Natural killer cell treated with Interleukin-12 subunit alpha and Interleukin-12 subunit beta and Interleukin-15 and Interleukin-18, amount 100 ng/mL, for 72 hours (primary cell): ENCODE results near the gene TLDC2. TPM values are rescaled to one million over a fixed set of nuclear protein-coding genes. Genes with fewer than 3 reads are reported as not detected.
"Not testable (repeated sequence)": the region's sequence is repeated elsewhere in the genome, so short reads cannot be mapped to it uniquely, and the experiment has no call there.

ENCODE experiments used
- ATAC-seq, 2 donors: fragments of 150-1000 bp; cut with Tn5 transposase in 1 of 2; sonication (Bioruptor Pico), chemical (Tn5 transposase) in 1 of 2; 2 replicates each; pipeline ENCODE4 v1.10.0; 2021
- DNase-seq: peaks from one replicate; pipeline ENCODE4 v3.0.0; 2022; ENCODE audit warnings: low spot score
- H3K27ac Mint-ChIP-seq, 2 donors: 1 replicate in 1 of 2; 2 replicates in 1 of 2; pipeline ENCODE4 v1.8.0; 2022; ENCODE audit warnings: mixed read lengths in 2 of 2, mild to moderate bottlenecking in 1 of 2, moderate library complexity in 1 of 2
- H3K27me3 Mint-ChIP-seq, 2 donors: 1 replicate in 1 of 2; 2 replicates in 1 of 2; pipeline ENCODE4 v1.8.0; 2022; ENCODE audit warnings: mixed read lengths in 2 of 2
- H3K36me3 Mint-ChIP-seq: one replicate; pipeline ENCODE4 v1.8.0; 2022; ENCODE audit warnings: mixed read lengths
- H3K4me1 Mint-ChIP-seq, 2 donors: 1 replicate in 1 of 2; 2 replicates in 1 of 2; pipeline ENCODE4 v1.8.0; 2022; ENCODE audit warnings: low read depth in 2 of 2, mixed read lengths in 2 of 2, mild to moderate bottlenecking in 1 of 2
- H3K4me3 Mint-ChIP-seq: one replicate; pipeline ENCODE4 v1.8.0; 2022; ENCODE audit warnings: mixed read lengths
- H3K9me3 Mint-ChIP-seq: 2 replicates; pipeline ENCODE4 v1.8.0; 2022; ENCODE audit warnings: mixed read lengths
- total RNA-seq, 2 donors: library from RNA; stranded (reverse); gene quantifications; one replicate each; pipeline ENCODE4 v1.2.3, GENCODE V29; 2022

TLDC2 gene
- total RNA-seq, 2 donors from 2014 or later, result 0.39 TPM; not detected in 1

DNA sequence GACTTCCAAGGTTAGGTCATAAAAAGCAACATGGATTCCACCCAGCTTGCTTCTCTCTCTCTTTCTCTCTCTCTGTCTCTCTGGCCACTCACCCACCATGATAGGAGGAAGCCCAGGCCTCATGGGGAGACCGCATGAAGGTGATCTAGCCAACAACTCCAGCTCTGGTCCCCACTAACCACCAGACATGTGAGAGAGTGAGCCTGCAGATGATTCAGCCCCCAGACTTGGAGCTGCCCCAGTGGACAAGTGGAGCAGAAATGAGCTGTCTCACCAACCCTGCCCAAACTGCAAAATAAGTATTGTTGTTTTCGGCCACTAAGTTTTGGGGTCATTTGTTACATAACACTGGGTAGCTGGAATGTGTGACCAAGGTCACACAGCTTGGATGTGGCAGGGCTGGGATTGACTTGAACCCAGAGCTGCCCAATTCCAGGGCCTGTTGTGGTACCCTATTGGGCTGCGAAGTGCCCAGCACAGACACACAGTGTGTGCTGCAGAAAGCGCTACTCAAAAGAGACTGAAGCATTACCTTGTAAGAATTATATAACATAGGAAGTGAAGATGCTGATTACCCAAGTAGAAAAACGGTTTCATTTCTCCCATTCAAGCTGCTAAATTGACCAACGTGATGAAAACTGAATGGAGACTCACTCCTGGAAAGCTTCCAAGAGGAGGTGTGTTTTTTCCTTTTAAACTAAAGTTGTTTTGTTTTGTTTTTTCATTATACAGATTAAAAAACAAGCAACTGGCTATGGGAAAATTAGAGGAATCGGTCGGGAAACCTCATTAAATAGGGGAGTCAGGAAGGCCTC is 9.1 kb upstream of the TLDC2 start:
- Mint-ChIP-seq H3K4me1 (peaks cover 6 to 8% of the 10 kb centered on the region in 2 donors), H3K9me3 (no peaks in the 10 kb centered on the region), H3K36me3 (no peaks in the 10 kb centered on the region), H3K27me3 (peaks cover 9 to 10% of the 10 kb centered on the region in 2 donors), H3K27ac (no peak overlapping the region), H3K4me3 (no peak overlapping the region)
- DNase-seq (no peak), ATAC-seq (no peak)

DNA sequence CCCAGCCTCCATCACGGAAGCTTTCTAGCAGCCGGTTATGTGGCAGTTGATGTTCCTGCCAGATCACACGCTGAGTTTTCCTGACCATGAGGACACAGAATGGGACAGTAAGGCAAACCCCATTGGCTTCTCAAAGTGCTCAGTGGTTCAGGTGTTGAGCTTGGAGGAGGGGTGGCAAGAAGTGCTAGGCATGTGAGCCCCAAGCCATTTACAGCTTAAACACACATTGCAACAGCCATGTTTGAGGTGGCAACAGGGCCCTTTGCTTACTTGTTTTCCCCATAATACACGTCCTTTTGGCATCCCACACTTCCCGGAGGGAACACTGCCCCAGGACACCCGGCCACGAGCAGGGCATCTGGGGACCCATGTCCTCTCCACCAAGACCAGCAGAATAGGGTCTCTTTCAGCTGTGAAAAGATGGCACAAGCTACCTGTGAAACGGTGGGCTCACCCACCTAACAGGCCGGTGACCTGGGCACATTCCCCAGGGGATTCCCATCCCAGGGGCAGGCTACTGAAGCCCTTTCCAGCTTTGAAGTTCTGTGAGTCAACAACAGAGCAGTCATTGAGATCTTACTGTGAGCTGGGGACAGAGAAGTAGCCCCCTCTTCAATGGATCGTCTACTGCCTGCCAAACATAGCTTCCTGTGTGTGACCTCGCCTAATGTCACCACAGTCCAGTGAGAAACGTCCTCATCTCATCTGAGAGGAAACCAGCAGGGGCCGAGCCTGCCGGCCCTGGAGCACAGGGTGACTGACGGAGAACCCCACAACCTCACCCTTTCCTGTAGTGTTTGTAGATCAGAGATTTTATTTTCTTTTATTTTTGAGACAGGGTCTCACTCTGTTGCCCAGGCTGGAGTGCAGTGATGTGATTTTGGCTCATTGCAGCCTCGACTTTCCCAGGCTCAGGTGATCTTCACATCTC is 4.0 kb upstream of the TLDC2 start:
- Mint-ChIP-seq H3K9me3 (no peaks in the 10 kb centered on the region), H3K27me3 (no peaks in the 10 kb centered on the region), H3K36me3 (no peaks in the 10 kb centered on the region), H3K4me3 (no peak overlapping the region), H3K27ac (no peak overlapping the region), H3K4me1 (peaks cover 0 to 10% of the 10 kb centered on the region in 2 donors)
- ATAC-seq (peak; percentile 46 to 50), DNase-seq (peak; percentile 41)

DNA sequence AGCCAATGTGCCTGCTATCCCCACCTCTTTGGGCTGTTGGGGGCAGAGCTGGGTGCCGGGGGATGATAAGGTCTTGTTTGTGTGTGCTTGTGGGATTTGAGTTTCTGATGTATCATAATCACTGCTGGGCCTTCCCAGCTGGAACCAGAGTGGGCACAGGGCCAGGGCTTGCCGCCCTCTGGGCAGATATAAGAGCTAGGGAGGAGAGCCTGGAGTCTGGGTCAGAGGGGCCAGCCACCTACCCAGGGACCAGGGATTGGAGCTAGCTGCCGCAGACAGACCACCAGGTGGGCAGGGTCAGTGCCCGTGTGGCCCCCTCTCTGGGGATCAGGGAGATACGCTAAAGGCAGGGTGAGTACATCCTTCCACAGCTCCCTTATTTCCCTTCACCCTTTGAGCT is 3.1 kb upstream of the TLDC2 start:
- ATAC-seq, result peak in 1 of 2 donors; percentile 29
- Mint-ChIP-seq H3K4me3 (no peak overlapping the region), H3K9me3 (no peaks in the 10 kb centered on the region), H3K4me1 (peaks cover 0 to 11% of the 10 kb centered on the region in 2 donors), H3K27ac (no peak overlapping the region), H3K27me3 (no peaks in the 10 kb centered on the region), H3K36me3 (no peaks in the 10 kb centered on the region)
- no peak for DNase-seq

DNA sequence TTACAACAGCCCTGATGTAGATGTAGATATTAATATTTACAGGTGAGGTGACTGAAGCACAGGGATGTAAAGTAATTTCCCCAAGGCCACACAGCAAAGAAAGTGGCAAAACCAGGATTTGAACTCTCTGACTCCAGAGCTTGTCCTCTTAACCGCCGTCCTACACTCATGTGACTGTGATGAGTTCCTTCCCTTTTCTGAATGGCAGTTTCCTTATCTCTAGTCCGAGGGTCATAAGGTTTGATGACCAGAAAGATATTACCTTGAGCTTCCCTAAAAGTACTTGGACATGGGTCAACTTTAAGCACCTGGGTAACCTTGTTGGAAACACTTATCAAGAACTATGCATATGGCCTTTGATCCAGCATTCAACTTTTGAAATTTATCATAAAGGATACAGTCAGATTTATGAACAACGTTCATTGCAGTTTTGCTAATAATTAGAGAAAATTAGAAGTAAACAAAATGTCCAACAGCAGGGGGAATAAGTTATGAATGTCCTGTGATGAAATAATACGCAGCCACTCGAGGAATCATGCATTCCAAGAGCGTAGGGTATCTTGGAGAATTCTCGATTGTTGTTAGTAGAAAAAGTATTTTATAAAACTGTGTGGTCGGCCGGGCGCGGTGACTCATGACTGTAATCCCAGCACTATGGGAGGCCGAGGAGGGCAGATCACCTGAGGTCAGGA is 2.3 kb upstream of the TLDC2 start:
- no peak overlapping the region for H3K4me3 Mint-ChIP-seq
- no peak overlapping the region for H3K27ac Mint-ChIP-seq
- no peaks in the 10 kb centered on the region for H3K9me3 Mint-ChIP-seq
- DNase-seq, result peak; percentile 35
- H3K36me3 Mint-ChIP-seq, result no peaks in the 10 kb centered on the region
- no peak for ATAC-seq
- peaks cover 0 to 11% of the 10 kb centered on the region in 2 donors for H3K4me1 Mint-ChIP-seq
- no peaks in the 10 kb centered on the region for H3K27me3 Mint-ChIP-seq

GRCh38 chr20:36875093-36875492 is 845 bp upstream of the TLDC2 start:
- peak overlapping the region in 1 of 2 donors; percentile 33 for H3K27ac Mint-ChIP-seq
- not testable (repeated sequence) for ATAC-seq, H3K36me3 Mint-ChIP-seq, H3K4me3 Mint-ChIP-seq, H3K27me3 Mint-ChIP-seq, H3K9me3 Mint-ChIP-seq, DNase-seq
- peaks cover 0 to 11% of the 10 kb centered on the region in 2 donors for H3K4me1 Mint-ChIP-seq

GRCh38 chr20:36876473-36876833 is 515 bp downstream of the TLDC2 start:
- H3K27me3 Mint-ChIP-seq, result no peaks in the 10 kb centered on the region
- no peak for ATAC-seq
- no peaks in the 10 kb centered on the region for H3K9me3 Mint-ChIP-seq
- peaks cover 0 to 11% of the 10 kb centered on the region in 2 donors for H3K4me1 Mint-ChIP-seq
- no peak for DNase-seq
- no peak overlapping the region for H3K27ac Mint-ChIP-seq
- no peaks in the 10 kb centered on the region for H3K36me3 Mint-ChIP-seq
- peak overlapping the region; percentile 0 for H3K4me3 Mint-ChIP-seq

DNA sequence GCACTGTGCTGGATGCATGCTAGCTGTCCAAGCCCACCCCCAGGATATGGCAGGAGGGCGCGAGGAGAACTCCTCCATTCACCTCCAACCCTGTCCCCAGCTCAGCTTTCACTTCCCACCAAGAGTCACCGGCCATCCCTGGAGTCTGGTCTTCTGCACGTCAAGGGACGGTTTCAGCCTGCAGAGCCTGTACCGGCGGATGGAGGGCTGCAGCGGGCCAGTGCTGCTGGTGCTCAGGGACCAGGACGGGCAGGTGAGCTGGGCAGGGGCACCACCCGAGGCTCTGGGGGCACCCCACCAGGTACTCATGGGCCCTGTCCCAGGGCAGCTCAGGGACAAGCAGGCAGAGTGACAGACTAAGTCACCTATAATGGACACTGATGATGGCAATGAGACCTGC is 3.0 kb downstream of the TLDC2 start:
- ATAC-seq (no peak), DNase-seq (no peak)
- no peaks in the 10 kb centered on the region for H3K36me3 Mint-ChIP-seq
- no peaks in the 10 kb centered on the region for H3K9me3 Mint-ChIP-seq
- no peak overlapping the region for H3K4me3 Mint-ChIP-seq
- H3K27ac Mint-ChIP-seq, result no peak overlapping the region
- peaks cover 3 to 11% of the 10 kb centered on the region in 2 donors for H3K4me1 Mint-ChIP-seq
- no peaks in the 10 kb centered on the region for H3K27me3 Mint-ChIP-seq

- Mint-ChIP-seq H3K36me3 (no peaks in the 10 kb centered on the region), H3K9me3 (no peaks in the 10 kb centered on the region), H3K4me1 (peaks cover 3 to 7% of the 10 kb centered on the region in 2 donors), H3K4me3 (no peak overlapping the region), H3K27me3 (no peaks in the 10 kb centered on the region), H3K27ac (no peak overlapping the region)
- ATAC-seq (no peak), DNase-seq (no peak)
Observed at GRCh38 chr20:36880741-36881250, 4.9 kb downstream of the TLDC2 start.

DNA sequence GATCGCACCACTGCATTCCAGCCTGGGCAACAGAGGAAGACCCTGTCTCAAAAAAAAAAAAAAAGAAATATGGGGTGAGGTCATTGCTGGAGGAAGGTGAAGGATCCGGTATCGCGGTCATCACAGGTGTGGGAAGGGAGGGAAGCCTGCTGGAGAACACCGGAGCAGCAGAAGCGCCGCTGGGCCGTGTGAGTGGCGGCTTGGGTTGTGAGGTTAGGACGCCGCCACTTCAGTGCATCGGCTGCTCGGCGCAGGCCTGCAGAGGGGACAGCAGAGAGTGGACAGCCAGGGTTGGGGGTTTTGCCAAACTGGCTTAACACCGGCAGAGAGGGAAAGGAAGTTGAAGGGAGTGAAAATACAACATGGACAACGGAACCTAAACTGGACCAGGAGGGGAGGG is 5.4 kb downstream of the TLDC2 start:
- no peak overlapping the region for H3K4me3 Mint-ChIP-seq
- H3K27ac Mint-ChIP-seq, result no peak overlapping the region
- peaks cover 3 to 6% of the 10 kb centered on the region in 2 donors for H3K4me1 Mint-ChIP-seq
- no peaks in the 10 kb centered on the region for H3K9me3 Mint-ChIP-seq
- ATAC-seq (no peak), DNase-seq (no peak)
- H3K27me3 Mint-ChIP-seq, result no peaks in the 10 kb centered on the region
- no peaks in the 10 kb centered on the region for H3K36me3 Mint-ChIP-seq

GRCh38 chr20:36881888-36882287 is 6.0 kb downstream of the TLDC2 start:
- H3K9me3 Mint-ChIP-seq, result no peaks in the 10 kb centered on the region
- no peaks in the 10 kb centered on the region for H3K36me3 Mint-ChIP-seq
- H3K4me1 Mint-ChIP-seq, result peaks cover 5 to 9% of the 10 kb centered on the region in 2 donors
- no peak overlapping the region for H3K4me3 Mint-ChIP-seq
- H3K27ac Mint-ChIP-seq, result no peak overlapping the region
- no peaks in the 10 kb centered on the region for H3K27me3 Mint-ChIP-seq
- ATAC-seq, result peak; percentile 34 to 61
- DNase-seq, result no peak

DNA sequence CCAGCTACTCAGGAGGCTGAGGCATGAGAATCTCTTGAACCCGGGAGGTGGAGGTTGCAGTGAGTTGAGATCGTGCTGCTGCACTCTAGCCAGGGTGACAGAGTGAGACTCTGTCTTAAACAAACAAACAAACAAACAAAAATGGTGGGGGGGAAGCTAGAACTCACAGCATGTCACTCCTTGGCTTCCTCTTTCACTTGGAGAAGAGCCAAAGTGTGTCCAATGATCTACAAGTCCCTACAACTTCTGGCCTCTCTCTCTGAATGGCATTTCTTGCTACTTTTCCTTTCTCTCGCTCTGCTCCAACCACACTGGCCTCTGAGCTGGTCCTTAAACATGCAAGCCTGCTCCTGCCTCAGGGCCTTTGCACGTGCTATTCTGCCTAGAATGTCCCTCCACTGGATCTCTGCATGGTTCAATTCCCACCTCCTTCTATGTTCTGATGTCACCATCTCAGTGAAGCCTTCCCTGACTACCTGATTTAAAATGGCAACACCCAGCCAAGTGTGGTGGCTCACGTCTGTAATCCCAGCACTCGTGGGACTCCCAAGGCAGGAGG is 8.1 kb downstream of the TLDC2 start:
- H3K27me3 Mint-ChIP-seq, result no peaks in the 10 kb centered on the region
- H3K9me3 Mint-ChIP-seq, result no peaks in the 10 kb centered on the region
- ATAC-seq, result no peak
- DNase-seq, result no peak
- H3K4me1 Mint-ChIP-seq, result peaks cover 6 to 16% of the 10 kb centered on the region in 2 donors
- H3K27ac Mint-ChIP-seq, result no peak overlapping the region
- no peaks in the 10 kb centered on the region for H3K36me3 Mint-ChIP-seq
- H3K4me3 Mint-ChIP-seq, result no peak overlapping the region

DNA sequence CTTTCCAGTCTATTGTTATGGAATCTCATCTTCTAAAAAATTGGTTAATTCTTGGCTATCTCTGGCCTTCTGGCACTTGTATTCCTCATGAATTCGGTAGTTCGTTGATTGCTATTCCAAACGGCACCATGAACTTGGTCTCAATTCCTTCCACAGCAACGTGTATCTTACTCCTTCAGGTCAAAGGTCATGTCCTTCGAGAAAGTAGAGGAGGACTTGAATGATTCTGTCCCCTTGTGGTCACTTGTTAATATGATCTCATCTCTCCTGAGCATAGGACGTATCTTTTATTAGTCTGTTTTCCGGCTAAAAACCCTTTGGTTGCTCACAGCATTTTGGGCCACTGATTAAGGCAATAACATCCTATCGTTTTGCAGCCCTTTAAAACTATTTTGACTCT is 9.4 kb downstream of the TLDC2 start:
- H3K4me3 Mint-ChIP-seq, result no peak overlapping the region
- no peaks in the 10 kb centered on the region for H3K9me3 Mint-ChIP-seq
- H3K27ac Mint-ChIP-seq, result no peak overlapping the region
- peaks cover 6% of the 10 kb centered on the region for H3K36me3 Mint-ChIP-seq
- peaks cover 6 to 16% of the 10 kb centered on the region in 2 donors for H3K4me1 Mint-ChIP-seq
- H3K27me3 Mint-ChIP-seq, result no peaks in the 10 kb centered on the region
- ATAC-seq, result no peak
- DNase-seq, result no peak
